Activated T-cell treated with anti-CD3 and anti-CD28 coated beads for 48 hours (primary cell): ENCODE measurements around the gene CDH3.

Experiments used
- DNase-seq: peaks from one replicate; pipeline ENCODE4 v3.0.0-alpha.2; 2020; ENCODE audit warnings: low read depth

CDH3 gene

DNA sequence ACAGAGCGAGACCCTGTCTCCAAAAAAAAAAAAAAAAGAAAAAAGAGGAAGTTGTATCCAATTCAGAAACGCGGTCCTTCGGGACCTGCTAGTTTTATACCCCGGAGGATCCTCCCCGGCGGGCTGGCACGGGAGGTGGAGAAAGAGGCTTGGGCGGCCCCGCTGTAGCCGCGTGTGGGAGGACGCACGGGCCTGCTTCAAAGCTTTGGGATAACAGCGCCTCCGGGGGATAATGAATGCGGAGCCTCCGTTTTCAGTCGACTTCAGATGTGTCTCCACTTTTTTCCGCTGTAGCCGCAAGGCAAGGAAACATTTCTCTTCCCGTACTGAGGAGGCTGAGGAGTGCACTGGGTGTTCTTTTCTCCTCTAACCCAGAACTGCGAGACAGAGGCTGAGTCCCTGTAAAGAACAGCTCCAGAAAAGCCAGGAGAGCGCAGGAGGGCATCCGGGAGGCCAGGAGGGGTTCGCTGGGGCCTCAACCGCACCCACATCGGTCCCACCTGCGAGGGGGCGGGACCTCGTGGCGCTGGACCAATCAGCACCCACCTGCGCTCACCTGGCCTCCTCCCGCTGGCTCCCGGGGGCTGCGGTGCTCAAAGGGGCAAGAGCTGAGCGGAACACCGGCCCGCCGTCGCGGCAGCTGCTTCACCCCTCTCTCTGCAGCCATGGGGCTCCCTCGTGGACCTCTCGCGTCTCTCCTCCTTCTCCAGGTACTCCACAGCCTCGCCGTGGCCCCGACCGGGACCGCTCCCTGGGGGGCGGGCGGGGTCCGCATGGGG, at the start of gene CDH3:
Gene CDH3, plus strand, starts transcription at position 596 of the 779 bp plus-strand sequence. Its CDS starts 70 bp downstream, at position 666.
- no peak for DNase-seq

DNA sequence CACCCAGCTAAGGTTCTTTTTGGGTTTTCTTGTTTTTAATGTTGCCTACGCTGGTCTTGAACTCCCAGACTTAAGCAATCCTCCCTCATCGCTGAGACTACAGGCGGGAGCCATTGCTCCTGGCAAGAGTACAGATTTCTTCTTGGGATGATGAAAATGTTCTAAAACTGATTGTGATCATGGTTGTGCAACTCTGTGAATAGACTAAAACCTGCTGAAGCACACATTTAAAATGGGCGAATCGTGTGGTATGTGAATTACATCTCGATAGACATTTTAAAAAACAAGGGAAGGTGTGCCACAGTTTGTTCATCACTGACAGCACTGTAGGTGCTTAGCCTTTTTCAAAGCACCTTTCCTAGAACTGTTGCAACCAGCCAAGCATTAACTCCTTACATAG, 48.8 kb upstream of the CDH3 start:
- DNase-seq = no peak

DNA sequence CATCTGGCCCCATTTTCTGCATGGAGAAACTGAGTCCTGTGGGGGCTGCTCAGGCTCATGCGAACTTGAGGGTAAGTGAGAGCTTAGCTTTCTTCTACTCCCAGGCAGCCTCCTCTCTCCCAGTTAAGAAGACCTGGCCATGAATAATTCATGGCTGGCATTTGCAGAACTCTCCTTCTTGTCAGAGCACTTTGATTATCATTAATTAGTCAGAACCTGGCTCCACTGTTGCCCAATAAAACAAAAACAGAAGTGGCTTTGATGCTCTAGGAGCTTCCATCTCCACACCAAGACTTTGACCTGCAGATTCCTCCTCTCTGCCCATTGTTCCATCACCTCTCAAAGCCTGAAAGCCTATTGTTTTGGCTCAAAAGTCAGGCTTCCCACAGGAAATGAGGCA, 45.5 kb upstream of the CDH3 start:
- DNase-seq = no peak

DNA sequence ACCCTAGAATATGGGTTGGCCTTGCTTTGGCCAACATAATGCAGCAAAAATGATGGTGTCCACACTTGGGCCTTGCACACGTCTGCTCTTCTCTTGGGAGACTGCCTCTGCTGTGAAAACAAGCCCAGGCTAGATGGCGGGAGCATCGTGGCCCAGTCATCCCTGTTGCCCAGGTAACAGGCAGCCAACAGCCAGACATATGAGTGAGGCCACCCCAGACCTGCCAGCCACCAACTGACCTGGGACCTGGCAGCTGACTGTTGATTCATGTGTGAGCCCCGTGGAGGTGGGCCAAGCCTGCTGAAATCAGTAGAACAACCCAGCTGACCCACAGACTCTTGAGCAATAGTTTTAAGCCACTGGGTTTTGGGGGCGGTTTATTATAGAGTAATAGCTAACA, 39.4 kb upstream of the CDH3 start:
- DNase-seq = no peak

DNA sequence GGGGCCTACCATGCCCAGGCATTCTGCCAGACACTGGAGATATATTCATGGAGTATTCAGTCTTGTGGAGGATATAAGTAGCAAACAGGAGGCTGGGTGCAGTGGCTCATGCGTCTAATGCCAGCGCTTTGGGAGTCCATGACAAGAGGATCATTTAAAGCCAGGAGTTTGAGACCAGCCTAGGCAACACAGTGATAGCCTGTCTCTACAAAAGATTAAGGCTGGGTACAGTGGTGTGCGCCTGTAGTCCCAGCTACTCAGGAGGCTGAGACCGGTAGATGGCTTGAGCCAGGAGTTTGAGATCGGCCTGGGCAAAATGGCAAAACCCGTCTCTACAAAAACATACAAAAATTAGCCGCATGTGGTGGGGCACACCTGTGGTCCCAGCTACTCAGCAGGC, 37.7 kb upstream of the CDH3 start:
- DNase-seq = no peak

DNA sequence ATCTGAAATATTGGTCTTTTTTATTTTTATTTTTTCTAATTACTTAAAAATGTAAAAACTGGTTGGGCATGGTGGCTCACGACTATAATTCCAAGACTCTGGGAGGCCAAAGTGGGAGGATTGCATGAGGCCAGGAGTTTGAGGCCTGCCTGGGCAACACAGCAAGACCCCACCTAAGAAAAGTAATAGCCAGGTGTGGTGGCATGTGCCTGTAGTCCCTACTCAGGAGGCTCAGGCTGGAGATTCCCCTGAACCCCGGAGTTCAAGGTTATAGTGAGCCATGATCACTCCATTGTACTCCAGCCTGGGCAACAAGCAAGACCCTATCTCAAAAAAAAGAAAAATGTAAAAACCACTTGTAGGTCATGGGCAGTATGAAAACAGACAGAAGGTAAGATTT, 36.8 kb upstream of the CDH3 start:
- no peak for DNase-seq

DNA sequence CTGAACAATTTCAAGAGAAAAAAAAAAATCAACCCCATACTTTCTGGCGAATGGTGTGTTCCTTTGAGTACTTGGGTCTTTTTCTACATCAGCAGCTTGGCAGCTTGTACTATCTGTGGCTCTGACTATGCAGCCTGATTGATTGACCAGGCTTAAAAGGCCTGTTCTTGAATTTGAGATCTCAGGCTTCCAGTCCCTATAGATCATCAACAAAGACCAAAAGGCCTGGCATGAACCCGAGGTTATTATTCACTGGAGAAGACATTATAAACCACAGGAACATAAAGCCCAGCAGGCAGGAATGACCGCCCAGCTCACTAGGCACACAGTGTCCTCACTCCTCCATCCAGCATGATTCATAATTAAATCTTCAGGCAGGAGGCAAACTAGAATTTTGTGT, 32.1 kb upstream of the CDH3 start:
- DNase-seq = no peak

DNA sequence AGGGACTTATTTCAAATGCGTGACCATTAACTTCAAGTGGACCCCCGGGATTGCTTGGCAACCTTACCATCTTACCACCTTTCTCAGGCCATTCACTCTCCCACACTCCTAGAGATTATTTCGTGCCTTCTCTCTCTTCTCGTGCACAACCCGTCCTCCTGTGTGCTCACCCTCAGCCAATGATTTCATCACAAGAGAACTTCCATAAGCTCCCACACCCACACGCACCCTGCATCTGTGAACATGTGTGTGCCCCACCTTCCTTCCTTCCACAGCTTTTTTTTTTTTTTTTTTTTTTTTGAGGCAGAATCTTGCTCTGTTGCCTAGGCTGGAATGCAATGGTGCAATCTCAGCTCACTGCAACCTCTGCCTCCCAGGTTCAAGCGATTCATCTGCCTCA, 27.4 kb upstream of the CDH3 start:
- no peak for DNase-seq

DNA sequence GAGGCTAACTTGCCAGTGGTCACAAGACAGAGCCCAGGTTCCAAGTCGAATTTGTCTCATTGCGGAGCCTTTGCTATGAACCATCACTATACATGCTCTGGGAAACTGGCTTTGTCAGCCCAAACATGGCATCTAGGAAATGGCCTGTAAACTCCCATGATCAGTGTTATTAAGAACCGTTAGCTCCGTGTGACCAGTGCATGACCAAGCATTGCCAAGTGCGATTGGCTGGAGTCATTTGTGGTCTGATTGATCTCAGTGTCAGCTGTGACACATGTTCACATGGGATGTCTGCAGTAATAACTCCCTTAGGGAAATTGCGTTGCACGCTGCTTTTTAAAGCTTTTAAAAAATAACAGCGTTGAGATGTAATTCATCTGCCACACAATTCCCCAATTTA, 18.6 kb upstream of the CDH3 start:
- DNase-seq = no peak

DNA sequence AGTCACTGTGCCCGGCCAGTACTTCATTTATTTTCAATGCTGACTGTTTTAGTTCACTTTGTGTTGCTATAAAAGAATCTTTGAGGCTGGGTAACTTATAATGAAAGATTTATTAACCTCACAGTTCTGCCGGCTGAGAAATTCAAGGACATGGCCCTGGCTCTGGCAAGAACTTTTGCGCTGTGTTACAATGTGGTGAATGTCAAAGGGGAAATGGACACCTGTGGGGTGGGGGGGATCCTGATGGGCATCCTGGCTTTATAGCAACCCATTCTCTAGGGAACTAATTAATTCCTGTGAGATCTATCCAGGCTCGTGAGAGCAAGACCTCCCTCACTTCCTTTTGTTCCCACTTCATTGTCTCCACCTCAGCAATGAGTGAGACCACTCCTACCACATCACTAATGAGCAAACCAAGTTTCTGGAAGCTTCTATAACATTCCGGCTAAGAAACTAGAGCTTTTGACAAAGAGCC, 17.1 kb upstream of the CDH3 start:
- DNase-seq = no peak

DNA sequence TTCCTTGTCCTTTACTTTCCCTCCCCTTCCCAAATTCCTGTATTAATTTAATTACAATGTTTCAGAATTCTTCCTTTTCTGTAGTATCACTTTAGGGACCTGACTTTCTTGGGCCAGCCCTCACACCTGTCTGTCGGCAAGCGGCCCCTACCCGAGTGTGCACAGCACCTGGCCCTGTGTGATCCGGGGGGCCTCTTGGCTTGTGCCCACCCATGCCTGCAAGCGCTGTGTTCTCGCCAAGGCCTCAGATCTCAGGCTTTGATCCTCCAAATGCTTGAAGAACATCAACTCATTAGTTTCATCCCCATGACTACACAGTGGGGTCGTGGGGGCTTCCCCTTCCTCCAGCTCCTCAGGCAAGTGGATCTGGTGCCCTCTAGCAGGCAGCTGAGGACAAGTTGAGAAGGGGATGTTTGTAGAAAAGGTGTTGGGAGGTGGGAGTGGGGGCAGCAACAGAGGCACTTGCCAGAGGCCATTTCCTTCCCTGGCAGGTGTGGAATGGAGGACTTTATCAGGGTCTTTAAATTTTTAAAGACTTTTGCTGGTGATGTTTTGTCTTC, 15.7 kb upstream of the CDH3 start:
- DNase-seq = no peak

DNA sequence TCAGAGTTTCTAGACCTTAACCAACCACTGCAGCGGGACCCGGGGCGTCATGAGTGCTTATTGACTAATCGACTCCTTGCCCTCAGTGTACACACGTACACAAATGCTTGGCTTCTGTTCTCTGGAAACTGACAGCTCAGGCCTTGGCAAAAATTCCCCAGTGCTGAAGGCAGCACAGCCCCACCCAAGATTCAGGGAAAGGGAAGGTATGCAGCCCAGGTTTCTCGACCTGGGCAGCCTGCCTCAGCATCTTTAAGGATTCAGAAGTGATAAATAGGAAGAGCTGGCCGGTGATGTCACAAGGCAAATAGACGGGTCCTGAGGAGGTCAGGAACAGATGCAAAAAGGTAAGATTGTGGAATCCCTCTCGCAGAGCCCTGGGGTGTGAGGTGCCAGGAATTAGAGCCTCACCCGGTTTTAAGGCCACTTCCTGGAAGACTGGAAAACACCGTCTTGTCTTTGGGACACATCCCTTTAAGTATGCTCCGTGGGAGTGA, 9.0 kb upstream of the CDH3 start:
- no peak for DNase-seq

DNA sequence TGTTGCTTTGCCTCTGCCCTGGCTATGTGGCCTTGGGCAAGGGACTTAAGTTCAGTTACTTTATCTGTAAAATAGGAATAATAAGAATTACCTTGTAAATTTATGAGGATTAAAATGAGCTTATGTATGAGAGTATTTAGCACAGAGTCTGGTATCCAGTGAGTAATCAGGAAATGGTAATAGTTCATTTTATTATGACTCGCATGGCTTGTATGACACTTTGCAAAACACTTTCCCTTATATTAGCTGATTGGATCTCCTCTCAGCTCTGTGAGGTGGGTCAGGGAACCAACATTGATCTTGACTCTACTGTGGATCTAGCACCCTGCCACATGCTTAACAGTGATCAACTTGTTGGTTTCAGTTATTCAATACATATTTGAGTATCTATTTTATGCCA, 8.3 kb upstream of the CDH3 start:
- DNase-seq = no peak

DNA sequence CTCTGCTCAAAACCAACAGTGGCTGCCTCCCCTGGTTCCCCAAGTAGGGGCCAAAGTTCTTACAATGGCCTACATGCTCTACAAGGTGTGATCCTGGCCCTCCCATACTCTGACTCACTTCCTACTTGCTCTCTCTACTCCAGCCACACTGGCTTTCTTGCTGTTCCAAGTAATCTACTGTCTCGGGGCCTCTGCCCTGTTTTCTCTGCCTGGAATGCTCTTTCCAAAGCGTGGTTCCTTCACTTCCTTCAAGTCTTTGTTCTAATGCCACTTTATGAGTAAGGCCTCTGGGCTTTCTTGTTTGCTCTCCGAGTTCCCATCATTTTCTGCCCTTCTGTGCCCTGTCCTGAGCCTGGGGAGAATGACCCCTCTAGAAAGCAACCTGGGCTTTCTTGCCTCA, 4.1 kb upstream of the CDH3 start:
- DNase-seq = no peak

DNA sequence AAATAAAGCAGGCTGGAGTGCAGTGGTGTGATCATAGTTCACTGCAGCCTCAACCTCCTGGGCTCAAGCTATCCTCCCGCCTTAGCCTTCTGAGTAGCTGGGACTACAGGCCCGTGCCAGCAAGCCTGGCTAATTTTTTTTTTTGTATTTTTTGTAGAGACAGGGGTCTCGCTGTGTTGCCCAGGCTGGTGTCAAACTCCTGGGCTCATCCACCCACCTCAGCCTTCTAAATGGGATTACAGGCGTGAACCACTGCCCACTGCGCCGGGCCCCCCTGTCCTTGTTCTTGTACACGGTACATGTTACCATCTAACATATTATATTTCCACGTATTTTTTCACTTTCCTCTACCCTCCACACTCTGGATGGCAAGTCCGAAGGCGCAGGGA, 3.1 kb upstream of the CDH3 start:
- DNase-seq = no peak

DNA sequence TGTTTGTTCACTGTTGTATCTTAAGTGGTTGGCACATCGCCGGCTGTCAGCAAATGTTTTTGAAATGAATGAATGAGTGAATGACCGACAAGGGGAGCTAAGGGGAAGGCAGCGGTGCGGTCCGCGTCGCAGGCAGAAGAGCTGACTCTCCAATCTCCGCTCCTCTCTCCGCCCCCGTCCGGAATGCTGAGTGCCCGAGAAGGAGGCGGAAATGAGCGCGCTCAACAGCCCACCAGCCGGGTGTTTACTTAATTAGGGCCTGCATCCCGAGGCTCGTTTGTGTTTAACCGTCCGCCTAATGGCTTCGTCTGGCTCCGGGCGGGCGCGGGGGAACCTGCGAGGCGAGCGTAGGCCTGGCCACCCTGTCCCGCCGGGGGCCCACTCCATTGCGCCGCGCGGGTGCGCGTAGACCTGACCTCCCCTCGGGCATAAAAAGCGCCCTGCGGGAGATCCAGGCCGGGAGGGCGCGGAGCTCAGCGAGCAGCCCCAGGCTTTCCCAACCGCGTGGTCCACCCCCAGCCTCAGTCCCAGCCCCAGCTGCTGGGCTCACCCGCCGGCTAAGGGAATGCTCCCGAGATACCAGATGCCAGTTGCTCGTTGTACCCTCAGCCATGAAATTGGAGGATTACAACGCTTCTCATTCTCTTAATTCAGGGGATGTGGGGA, 2.5 kb upstream of the CDH3 start:
- DNase-seq = no peak

DNA sequence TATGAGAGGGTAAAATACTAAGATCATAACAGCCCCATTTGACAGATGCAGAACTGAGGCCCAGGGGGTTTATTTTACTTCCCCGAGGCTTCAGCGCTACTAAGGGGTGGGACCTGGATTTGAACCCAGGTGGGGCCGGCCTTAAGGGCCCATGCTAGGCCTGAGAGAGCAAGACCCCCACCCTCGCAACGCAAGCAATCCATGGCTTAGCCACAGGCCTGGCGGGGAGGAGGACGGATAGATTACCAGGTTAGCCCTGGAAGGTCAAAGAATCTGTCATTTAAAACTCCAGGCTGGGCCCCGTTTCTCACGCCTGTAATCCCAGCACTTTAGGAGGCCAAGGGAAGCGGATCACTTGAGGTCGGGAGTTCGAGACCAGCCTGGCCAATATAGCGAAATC, 1.9 kb upstream of the CDH3 start:
- no peak for DNase-seq

DNA sequence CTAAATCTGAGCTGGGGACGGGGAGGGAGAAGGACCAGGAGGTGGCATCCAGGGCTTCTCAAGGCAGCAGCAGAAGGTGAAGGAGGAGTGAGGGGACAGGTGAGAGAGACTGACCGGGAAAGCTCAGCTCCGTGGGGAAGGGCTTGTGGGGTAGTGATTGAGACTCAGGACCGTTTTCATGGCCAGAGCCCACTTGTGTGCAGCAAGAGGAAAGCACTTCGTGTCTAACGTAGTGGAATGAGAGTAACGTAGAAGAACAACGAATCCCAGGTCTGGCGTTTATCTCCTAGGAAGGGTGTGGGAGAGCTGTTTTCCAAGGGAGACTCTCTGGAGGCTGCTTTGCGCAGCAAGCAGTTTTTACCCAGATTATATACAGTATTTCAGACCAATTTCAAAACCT, 1.3 kb upstream of the CDH3 start:
- DNase-seq = no peak

DNA sequence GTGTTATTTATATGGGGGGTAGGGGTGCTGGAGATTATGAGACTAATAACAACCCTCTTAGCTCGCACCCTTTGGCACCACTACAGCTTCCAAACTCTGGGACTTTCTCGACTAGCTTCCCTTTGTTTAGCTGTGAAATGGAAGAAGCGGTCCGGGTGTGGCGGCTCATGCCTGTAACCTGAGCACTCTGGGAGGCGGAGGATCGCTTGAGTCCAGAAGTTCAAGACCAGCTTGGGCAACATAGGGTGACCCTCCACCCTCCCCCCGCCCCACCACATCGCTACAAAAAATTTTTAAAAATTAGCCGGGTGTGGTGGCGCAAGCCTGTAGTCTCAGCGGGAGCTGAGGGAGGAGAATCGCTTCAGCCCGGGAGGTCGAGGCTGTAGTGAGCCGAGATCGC, 814 bp upstream of the CDH3 start:
- DNase-seq = no peak

DNA sequence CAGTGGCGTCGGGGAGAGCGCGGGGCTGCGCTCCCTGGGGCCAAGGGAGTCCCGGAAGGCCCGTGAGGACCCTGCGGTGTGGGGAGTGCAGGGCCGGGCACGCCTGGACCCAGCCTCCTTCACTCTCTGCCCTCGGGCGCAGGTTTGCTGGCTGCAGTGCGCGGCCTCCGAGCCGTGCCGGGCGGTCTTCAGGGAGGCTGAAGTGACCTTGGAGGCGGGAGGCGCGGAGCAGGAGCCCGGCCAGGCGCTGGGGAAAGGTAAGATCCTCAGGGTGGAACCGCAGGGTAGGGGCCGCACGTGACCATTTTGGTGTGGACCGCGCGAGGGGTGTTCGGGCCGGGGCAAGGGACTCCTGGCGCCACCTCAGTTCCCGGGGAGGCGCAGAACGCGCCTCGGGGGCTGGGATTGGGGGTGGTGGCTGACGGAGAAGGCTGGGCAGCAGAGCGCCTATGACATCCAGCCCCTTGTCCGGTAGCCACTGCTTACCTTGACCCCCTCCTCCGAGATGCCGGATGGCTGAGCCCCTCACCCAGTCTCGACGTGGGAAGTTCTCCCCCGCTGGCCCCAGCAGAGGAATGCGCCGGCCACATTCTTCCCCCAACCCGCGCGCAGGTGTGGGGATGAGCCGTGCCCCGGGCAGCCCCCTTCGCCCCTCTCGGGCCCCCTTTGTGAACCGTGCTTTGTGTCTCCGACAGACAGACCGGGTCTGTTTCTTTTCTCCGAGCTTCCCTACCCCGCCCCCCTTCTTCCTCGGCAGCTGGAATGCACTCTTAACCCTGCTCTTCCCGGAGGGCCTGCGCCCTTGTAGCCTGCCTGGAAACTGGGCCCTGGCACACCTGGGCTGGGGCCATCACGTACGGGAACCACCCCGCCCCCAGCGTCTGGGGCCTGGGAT, 631 bp downstream of the CDH3 start:
- no peak for DNase-seq

DNA sequence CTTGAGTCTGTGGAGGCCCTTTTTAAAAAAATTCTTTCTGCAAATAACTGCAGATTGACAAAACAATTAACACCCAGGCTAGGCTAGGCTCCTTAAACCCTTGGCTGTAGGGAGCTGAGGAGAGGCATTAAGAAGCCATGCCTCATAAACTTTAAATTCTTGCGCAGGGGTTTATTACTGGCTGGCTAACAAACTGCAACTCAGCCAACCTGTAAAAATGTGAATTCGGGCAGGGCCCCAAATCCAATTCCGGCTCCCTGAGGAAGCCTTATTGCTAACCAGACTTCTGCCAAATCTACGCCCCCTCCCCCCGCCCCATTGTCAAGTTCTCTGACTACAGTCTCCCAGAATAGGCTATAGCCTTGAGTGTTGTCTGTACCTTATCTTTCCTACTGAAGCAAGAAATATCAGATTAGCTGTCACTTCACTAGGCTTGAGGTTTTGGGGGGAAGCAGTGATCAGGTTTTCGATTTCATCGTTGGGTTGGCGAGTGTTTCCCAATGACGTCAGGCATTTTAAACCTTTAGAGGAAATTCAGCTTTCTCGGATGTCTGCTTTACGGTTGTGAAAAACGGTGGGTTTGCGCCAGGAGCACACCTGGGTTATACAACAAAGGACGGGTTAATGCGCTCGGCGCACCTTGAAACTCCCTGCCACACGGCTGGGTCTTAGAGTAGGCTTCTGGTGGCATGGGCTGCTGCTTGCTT, 2.0 kb downstream of the CDH3 start:
- DNase-seq = no peak

DNA sequence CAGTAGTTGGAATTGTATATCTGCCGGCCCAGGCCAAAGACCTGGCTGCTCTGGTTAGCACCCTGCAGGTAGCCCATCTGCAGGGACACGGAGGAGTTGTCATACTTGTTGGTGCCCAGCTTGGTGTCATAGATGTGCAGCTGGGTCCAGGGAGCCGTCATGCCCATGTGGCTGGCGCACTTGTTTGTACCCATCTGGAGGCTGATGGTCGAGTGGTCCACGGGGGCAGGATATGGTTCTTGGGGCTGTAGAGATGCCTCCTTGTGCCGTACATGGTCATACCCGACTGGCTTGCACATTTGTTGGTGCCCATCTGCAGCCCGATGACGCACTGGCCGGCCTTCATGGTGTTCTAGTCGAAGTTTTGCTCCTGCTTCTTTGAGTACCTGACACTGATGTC, 6.0 kb downstream of the CDH3 start:
- no peak for DNase-seq
